AG09319 (cell line): ENCODE data around the gene ADPRS.

Source experiments
- DNase-seq: peaks from one replicate; pipeline ENCODE4 v3.0.0-alpha.2; 2010; ENCODE audit warnings: low read depth; ENCODE audit errors: extremely low read depth
- TF ChIP-seq, protein P1 (sequence below): IDR thresholded peaks from 2 replicates; pipeline ENCODE4 v1.5.1; 2011; ENCODE audit warnings: low read depth, mild to moderate bottlenecking, inconsistent platforms, low read length, moderate library complexity

The ADPRS gene

DNA sequence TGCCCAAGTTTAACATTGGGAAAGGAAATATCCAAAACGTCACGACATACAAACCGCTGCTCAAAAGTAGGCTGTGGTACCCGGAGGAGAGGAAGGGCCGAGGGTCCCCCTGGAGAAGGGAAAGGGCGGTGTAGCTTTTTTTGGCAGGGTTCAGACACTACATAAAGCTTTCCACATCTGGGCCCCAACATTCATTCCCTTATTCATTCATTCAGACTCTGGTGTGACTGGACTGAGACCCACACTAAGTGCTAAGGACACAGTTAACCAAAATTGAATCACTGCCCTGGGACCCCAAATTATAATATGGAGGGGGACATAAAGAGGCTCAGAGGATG lies 46.6 kb downstream of the ADPRS start:
- TF ChIP-seq, protein P1, sequence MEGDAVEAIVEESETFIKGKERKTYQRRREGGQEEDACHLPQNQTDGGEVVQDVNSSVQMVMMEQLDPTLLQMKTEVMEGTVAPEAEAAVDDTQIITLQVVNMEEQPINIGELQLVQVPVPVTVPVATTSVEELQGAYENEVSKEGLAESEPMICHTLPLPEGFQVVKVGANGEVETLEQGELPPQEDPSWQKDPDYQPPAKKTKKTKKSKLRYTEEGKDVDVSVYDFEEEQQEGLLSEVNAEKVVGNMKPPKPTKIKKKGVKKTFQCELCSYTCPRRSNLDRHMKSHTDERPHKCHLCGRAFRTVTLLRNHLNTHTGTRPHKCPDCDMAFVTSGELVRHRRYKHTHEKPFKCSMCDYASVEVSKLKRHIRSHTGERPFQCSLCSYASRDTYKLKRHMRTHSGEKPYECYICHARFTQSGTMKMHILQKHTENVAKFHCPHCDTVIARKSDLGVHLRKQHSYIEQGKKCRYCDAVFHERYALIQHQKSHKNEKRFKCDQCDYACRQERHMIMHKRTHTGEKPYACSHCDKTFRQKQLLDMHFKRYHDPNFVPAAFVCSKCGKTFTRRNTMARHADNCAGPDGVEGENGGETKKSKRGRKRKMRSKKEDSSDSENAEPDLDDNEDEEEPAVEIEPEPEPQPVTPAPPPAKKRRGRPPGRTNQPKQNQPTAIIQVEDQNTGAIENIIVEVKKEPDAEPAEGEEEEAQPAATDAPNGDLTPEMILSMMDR = no peak
- DNase-seq = no peak

DNA sequence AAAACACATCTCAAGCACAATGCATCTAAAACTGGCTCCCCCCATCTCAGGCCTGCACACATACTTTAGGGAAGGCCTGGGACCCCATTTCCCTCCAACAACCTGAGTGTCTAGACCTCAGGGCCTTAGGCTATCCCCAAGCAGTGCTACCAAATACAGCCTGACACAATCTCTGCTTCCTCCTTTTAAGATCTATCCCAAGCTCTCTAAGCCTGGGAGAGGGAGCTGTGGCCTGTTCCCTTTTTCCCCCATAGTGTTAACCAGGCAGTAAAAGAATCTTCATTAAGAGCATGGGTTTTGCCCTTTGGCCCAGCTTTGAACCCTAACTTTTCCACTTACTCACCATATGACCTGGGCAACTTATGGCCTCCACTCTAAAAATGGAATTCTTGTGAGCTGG lies 47.1 kb downstream of the ADPRS start:
- TF ChIP-seq, protein P1 = no peak
- DNase-seq = no peak

DNA sequence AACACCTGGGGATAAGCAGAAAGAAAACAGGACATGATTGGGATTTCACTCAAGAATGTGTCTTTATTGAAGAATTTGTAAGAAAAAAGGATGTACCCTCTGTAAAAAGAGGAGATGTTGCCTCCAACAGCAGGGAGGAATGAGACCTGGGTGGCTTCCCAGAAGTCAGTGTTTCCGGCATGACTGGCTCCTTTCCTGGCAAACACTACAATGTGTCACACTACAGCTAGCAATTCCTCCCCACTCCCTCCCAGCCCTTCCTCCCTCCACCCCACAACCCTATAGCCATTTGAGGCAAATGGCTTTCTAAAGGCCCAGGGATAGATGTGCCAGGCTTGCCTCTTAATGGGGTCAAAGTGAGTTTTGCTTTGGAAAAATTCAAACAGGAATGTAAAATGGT lies 47.8 kb downstream of the ADPRS start:
- peak; percentile 69 for DNase-seq
- TF ChIP-seq, protein P1 = no peak

DNA sequence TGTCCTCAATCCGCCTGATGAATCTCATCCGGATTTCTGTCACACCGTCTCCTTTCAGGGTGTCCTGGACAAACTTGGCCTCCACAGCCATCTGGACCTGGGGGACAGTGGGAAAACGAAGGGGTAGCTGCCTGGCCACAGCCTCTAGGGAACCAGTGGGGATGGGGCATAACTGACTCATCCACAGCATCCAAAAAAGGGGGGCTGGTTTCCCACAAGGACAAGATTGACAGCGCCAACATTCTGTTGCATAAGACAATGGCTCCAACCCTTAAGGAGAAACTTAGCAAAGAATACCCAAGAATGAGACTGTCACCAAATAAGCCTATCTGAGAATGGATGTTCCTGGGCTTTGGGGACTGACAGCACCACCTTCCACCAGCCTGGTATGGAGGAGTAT lies 48.5 kb downstream of the ADPRS start:
- TF ChIP-seq, protein P1 = no peak
- DNase-seq = no peak

DNA sequence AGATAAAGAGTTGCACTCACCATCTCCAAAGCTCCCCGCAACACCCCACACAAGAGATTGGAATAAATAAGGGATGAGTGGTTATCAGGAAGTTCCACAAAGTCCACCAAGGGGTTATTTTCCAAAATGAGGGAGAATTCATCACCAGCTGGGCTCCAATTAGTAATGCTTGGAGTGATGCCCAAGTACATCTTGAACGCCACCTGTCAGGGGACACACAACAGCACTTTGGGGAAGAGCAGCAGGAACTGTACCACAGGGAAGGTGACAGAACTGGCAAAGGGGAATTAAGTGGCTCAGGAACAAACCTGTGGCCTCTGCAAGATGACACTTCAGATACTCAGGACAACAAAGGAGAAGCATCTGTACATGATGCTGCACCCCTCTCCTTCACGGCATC lies 49.1 kb downstream of the ADPRS start:
- TF ChIP-seq, protein P1 = no peak
- no peak for DNase-seq

DNA sequence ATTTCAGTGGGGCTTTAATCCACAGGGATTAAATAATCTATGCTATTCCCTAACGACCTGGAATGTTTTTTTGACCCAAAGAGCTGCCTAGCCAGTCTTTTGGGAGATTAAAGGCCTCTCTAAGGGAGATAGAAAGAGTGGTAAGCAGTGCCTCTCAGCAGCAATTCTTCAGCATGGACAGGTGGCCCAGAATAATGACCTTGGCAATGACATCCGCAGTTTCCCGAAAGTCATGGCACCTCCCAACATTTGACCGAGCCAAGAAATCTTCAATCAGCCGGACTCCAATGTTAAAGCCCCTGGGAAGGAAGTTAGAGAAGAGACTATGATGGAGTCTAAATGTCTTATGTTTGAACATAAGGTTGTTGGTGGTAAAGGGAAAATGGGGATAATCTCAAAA lies 50.8 kb downstream of the ADPRS start:
- TF ChIP-seq, protein P1 = no peak
- DNase-seq = no peak

DNA sequence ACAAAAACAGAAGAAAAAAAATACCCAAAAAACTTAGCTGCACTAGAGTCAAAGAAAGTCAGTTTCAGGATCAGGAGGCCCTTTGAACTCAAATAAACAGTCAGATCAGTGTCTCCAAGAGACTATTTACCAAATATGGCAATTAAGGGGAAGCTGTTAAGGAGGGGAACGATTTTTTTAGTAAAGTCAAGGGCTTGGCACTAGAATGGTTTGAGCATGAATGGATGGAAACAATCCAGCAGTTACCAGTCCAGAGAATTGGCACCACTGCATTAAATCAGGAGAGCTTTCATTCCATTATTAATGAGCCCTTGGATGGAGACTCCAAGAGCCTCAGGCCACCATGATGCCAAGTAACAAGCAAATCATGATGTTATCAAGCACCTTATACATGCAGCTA lies 53.4 kb downstream of the ADPRS start:
- TF ChIP-seq, protein P1 = no peak

More for the DNA sequence above, 53.4 kb downstream of the ADPRS start:
- no peak for DNase-seq
